Activated T-cell treated with anti-CD3 and anti-CD28 coated beads for 48 hours (primary cell): ENCODE measurements around the gene TRA2B.

Experiments used
- DNase-seq: peaks from one replicate; pipeline ENCODE4 v3.0.0-alpha.2; 2020; ENCODE audit warnings: low read depth

The TRA2B gene

DNA sequence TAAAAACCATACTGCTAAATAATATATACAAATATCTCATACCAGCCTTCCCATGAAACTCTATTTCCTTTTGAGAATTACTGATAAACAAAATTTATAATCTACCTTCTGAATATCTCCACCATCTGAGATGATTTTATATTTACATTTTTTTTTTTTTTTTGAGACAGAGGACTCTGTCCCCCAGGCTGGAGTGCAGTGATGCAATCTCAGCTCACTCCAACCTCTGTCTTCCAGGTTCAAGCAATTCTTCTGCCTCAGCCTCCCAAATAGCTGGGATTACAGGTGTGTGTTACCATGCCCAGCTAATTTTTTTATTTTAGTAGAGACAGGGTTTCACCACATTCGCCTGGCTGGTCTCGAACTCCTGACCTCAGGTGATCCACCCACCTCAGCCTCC, 70.2 kb downstream of the TRA2B start:
- no peak for DNase-seq

- DNase-seq, result no peak
Measured at GRCh38 chr3:185866995-185867394, 70.8 kb downstream of the TRA2B start.

GRCh38 chr3:185866555-185866954, 71.3 kb downstream of the TRA2B start:
- DNase-seq, result no peak
